ENCODE measurements around the gene CHST8. TPM values are rescaled to one million over a fixed set of nuclear protein-coding genes. Genes with fewer than 3 reads are reported as not detected.

The CHST8 gene
- total and polyA plus RNA-seq, 2 experiments from 2014 or later = 9.3 to 38.2 TPM

GRCh38 chr19:33810821-33811220 is 189.1 kb downstream of the CHST8 start:
- H3K4me1 Mint-ChIP-seq = peaks cover 3% of the 10 kb centered on the region; the same call in 1 of the 3 replicates
- no peaks in the 10 kb centered on the region for H3K79me2 ChIP-seq (replicated peaks; ENCODE audit: insufficient read depth)
- H4K20me1 ChIP-seq (replicated peaks; ENCODE audit: insufficient read depth) = no peaks in the 10 kb centered on the region; the same call in 1 of the 2 replicates
- no peak overlapping the region for H3K27ac ChIP-seq (ENCODE audit: low read depth)
- no peak overlapping the region for H2AFZ ChIP-seq
- H3K4me2 ChIP-seq = no peak overlapping the region
- H3K4me1 ChIP-seq (ENCODE audit: insufficient read depth) = no peaks in the 10 kb centered on the region
- H3K36me3 Mint-ChIP-seq (ENCODE audit: low read depth) = peaks cover 61% of the 10 kb centered on the region
- no peaks in the 10 kb centered on the region for H3K9me3 Mint-ChIP-seq
- H3K9me2 ChIP-seq (ENCODE audit: insufficient read depth) = no peaks in the 10 kb centered on the region
- ATAC-seq (no peak), DNase-seq (ENCODE audit: low spot score) (no peak)
- no peaks in the 10 kb centered on the region for H3K27me3 ChIP-seq (ENCODE audit: insufficient read depth)
- peaks cover 4% of the 10 kb centered on the region for H3K27me3 Mint-ChIP-seq (ENCODE audit: insufficient read depth, low read depth, poor library complexity)
- no peaks in the 10 kb centered on the region for H3F3A ChIP-seq (replicated peaks; ENCODE audit: low read depth)
- no peak overlapping the region for H3K27ac Mint-ChIP-seq
- TF ChIP-seq STAT1 (IDR thresholded peaks at IDR 0.05; ENCODE audit: unreplicated experiment) (no peak), EZH2phosphoT487 (IDR thresholded peaks at IDR 0.05; ENCODE audit: unreplicated experiment) (no peak), POLR2AphosphoS5 (IDR thresholded peaks at IDR 0.05; ENCODE audit: low read depth) (no peak), JUNB (IDR thresholded peaks at IDR 0.05; ENCODE audit: unreplicated experiment) (no peak), ZNF331 (CRISPR knock-in tag; IDR thresholded peaks at IDR 0.05; ENCODE audit: low read depth) (no peak), EZH2 (IDR thresholded peaks at IDR 0.05; ENCODE audit: low read depth, unreplicated experiment) (no peak), NANOG (IDR thresholded peaks at IDR 0.05; ENCODE audit: borderline replicate concordance) (no peak), ZNF114 (CRISPR knock-in tag; IDR thresholded peaks at IDR 0.05) (no peak), CTCF (conservative IDR thresholded peaks at IDR 0.05; ENCODE audit: low read depth in 2 of 2) (no peak)
- TF ChIP-seq, protein P1, sequence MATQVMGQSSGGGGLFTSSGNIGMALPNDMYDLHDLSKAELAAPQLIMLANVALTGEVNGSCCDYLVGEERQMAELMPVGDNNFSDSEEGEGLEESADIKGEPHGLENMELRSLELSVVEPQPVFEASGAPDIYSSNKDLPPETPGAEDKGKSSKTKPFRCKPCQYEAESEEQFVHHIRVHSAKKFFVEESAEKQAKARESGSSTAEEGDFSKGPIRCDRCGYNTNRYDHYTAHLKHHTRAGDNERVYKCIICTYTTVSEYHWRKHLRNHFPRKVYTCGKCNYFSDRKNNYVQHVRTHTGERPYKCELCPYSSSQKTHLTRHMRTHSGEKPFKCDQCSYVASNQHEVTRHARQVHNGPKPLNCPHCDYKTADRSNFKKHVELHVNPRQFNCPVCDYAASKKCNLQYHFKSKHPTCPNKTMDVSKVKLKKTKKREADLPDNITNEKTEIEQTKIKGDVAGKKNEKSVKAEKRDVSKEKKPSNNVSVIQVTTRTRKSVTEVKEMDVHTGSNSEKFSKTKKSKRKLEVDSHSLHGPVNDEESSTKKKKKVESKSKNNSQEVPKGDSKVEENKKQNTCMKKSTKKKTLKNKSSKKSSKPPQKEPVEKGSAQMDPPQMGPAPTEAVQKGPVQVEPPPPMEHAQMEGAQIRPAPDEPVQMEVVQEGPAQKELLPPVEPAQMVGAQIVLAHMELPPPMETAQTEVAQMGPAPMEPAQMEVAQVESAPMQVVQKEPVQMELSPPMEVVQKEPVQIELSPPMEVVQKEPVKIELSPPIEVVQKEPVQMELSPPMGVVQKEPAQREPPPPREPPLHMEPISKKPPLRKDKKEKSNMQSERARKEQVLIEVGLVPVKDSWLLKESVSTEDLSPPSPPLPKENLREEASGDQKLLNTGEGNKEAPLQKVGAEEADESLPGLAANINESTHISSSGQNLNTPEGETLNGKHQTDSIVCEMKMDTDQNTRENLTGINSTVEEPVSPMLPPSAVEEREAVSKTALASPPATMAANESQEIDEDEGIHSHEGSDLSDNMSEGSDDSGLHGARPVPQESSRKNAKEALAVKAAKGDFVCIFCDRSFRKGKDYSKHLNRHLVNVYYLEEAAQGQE (IDR thresholded peaks at IDR 0.05; ENCODE audit: unreplicated experiment) = no peak
- TF ChIP-seq, protein P2, sequence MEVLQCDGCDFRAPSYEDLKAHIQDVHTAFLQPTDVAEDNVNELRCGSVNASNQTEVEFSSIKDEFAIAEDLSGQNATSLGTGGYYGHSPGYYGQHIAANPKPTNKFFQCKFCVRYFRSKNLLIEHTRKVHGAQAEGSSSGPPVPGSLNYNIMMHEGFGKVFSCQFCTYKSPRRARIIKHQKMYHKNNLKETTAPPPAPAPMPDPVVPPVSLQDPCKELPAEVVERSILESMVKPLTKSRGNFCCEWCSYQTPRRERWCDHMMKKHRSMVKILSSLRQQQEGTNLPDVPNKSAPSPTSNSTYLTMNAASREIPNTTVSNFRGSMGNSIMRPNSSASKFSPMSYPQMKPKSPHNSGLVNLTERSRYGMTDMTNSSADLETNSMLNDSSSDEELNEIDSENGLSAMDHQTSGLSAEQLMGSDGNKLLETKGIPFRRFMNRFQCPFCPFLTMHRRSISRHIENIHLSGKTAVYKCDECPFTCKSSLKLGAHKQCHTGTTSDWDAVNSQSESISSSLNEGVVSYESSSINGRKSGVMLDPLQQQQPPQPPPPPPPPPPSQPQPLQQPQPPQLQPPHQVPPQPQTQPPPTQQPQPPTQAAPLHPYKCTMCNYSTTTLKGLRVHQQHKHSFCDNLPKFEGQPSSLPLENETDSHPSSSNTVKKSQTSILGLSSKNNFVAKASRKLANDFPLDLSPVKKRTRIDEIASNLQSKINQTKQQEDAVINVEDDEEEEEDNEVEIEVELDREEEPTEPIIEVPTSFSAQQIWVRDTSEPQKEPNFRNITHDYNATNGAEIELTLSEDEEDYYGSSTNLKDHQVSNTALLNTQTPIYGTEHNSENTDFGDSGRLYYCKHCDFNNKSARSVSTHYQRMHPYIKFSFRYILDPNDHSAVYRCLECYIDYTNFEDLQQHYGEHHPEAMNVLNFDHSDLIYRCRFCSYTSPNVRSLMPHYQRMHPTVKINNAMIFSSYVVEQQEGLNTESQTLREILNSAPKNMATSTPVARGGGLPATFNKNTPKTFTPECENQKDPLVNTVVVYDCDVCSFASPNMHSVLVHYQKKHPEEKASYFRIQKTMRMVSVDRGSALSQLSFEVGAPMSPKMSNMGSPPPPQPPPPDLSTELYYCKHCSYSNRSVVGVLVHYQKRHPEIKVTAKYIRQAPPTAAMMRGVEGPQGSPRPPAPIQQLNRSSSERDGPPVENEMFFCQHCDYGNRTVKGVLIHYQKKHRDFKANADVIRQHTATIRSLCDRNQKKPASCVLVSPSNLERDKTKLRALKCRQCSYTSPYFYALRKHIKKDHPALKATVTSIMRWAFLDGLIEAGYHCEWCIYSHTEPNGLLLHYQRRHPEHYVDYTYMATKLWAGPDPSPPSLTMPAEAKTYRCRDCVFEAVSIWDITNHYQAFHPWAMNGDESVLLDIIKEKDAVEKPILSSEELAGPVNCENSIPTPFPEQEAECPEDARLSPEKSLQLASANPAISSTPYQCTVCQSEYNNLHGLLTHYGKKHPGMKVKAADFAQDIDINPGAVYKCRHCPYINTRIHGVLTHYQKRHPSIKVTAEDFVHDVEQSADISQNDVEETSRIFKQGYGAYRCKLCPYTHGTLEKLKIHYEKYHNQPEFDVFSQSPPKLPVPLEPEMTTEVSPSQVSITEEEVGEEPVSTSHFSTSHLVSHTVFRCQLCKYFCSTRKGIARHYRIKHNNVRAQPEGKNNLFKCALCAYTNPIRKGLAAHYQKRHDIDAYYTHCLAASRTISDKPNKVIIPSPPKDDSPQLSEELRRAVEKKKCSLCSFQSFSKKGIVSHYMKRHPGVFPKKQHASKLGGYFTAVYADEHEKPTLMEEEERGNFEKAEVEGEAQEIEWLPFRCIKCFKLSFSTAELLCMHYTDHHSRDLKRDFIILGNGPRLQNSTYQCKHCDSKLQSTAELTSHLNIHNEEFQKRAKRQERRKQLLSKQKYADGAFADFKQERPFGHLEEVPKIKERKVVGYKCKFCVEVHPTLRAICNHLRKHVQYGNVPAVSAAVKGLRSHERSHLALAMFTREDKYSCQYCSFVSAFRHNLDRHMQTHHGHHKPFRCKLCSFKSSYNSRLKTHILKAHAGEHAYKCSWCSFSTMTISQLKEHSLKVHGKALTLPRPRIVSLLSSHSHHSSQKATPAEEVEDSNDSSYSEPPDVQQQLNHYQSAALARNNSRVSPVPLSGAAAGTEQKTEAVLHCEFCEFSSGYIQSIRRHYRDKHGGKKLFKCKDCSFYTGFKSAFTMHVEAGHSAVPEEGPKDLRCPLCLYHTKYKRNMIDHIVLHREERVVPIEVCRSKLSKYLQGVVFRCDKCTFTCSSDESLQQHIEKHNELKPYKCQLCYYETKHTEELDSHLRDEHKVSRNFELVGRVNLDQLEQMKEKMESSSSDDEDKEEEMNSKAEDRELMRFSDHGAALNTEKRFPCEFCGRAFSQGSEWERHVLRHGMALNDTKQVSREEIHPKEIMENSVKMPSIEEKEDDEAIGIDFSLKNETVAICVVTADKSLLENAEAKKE (CRISPR knock-in tag; IDR thresholded peaks at IDR 0.05) = no peak
- peaks cover 3% of the 10 kb centered on the region for H3K36me3 ChIP-seq (ENCODE audit: insufficient read depth)
- no peak overlapping the region for H3K4me3 ChIP-seq
- H3K4me3 Mint-ChIP-seq = no peak overlapping the region

Measured in GM23338 (cell line).